Neural cell (in vitro differentiated cells): ENCODE measurements around the gene CD300LG. TPM values are rescaled to one million over a fixed set of nuclear protein-coding genes. Genes with fewer than 3 reads are reported as not detected.

Experiments used
- H2AFZ ChIP-seq: fragments of 200-600, 300-800 bp; sonication (generic), shearing (Covaris generic); 2 replicates; pipeline ENCODE4 v1.6.0; 2014; ENCODE audit warnings: low read depth, mild to moderate bottlenecking, antibody characterized with exemption, low read length, moderate library complexity
- H3F3A ChIP-seq: fragments of 200-600 bp; shearing (Covaris generic); 2 replicates; pipeline ENCODE4 v1.6.1; 2016; ENCODE audit warnings: mild to moderate bottlenecking, moderate library complexity, mixed read lengths, antibody characterized with exemption, low read length; ENCODE audit not compliant: insufficient read depth, poor library complexity, severe bottlenecking
- H3K27ac ChIP-seq: fragments of 200-600, 300-800 bp; sonication (generic), shearing (Covaris generic); 2 replicates; pipeline ENCODE4 v1.5.1; 2014; ENCODE audit warnings: mild to moderate bottlenecking, low read length, moderate library complexity
- H3K27me3 ChIP-seq: fragments of 300-800, 200-600 bp; sonication (generic), shearing (Covaris generic); 2 replicates; pipeline ENCODE4 v1.6.0; 2014; ENCODE audit warnings: mild to moderate bottlenecking, low read depth, low read length, moderate library complexity; ENCODE audit not compliant: insufficient read depth
- H3K36me3 ChIP-seq: fragments of 300-800, 200-600 bp; sonication (generic), shearing (Covaris generic); 2 replicates; pipeline ENCODE4 v1.5.1; 2014; ENCODE audit warnings: mild to moderate bottlenecking, antibody characterized with exemption, low read length, moderate library complexity; ENCODE audit not compliant: insufficient read depth
- H3K4me2 ChIP-seq: fragments of 300-800, 200-600 bp; sonication (generic), shearing (Covaris generic); 2 replicates; pipeline ENCODE4 v1.6.0; 2014; ENCODE audit warnings: mild to moderate bottlenecking, low read length
- H3K4me3 ChIP-seq: fragments of 300-800, 200-600 bp; sonication (generic), shearing (Covaris generic); 2 replicates; pipeline ENCODE4 v1.5.1; 2014; ENCODE audit warnings: mild to moderate bottlenecking, low read length, moderate library complexity
- H3K79me2 ChIP-seq: fragments of 200-600 bp; shearing (Covaris generic); replicated peaks from 2 replicates; pipeline ENCODE4 v1.6.0; 2014; ENCODE audit warnings: mild to moderate bottlenecking, low read length, moderate library complexity; ENCODE audit not compliant: insufficient read depth
- H3K9ac ChIP-seq: fragments of 300-800, 200-600 bp; sonication (generic), shearing (Covaris generic); 2 replicates; pipeline ENCODE4 v1.6.1; 2016; ENCODE audit warnings: mild to moderate bottlenecking, low read length, mixed read lengths
- H3K9me2 ChIP-seq: fragments of 200-600 bp; shearing (Covaris generic); 2 replicates; pipeline ENCODE4 v1.6.1; 2016; ENCODE audit warnings: mild to moderate bottlenecking, low read length, mixed read lengths; ENCODE audit not compliant: insufficient read depth
- H3K9me3 ChIP-seq: fragments of 200-600, 300-800 bp; sonication (generic), shearing (Covaris generic); 2 replicates; pipeline ENCODE4 v1.6.1; 2016; ENCODE audit warnings: mild to moderate bottlenecking, mixed run types, low read length, moderate library complexity, mixed read lengths
- H4K20me1 ChIP-seq: fragments of 200-600 bp; shearing (Covaris generic); 2 replicates; pipeline ENCODE4 v1.6.1; 2016; ENCODE audit warnings: mild to moderate bottlenecking, mixed run types; ENCODE audit not compliant: insufficient read depth
- CTCF ChIP-seq: fragments of 450-650 bp; IDR thresholded peaks from 2 replicates; pipeline ENCODE4 v1.5.1; 2014; ENCODE audit warnings: antibody characterized with exemption, mild to moderate bottlenecking, moderate library complexity; ENCODE audit not compliant: poor library complexity, severe bottlenecking
- EP300 ChIP-seq: fragments of 450-650 bp; conservative IDR thresholded peaks from 2 replicates; pipeline ENCODE4 v1.6.1; 2014; ENCODE audit warnings: antibody characterized with exemption, mild to moderate bottlenecking, moderate library complexity; ENCODE audit not compliant: poor library complexity, severe bottlenecking
- EZH2 ChIP-seq: fragments of 200-600, 300-800 bp; shearing (Covaris generic), sonication (generic); IDR thresholded peaks from 2 replicates; pipeline ENCODE4 v1.6.1; 2014; ENCODE audit warnings: antibody characterized with exemption, low read length, borderline replicate concordance, mild to moderate bottlenecking; ENCODE audit not compliant: insufficient read depth, poor library complexity, severe bottlenecking
- MXI1 ChIP-seq: fragments of 450-650 bp; conservative IDR thresholded peaks from 2 replicates; pipeline ENCODE4 v1.6.1; 2014; ENCODE audit warnings: antibody characterized with exemption, mild to moderate bottlenecking; ENCODE audit not compliant: poor library complexity, severe bottlenecking
- POLR2AphosphoS5 ChIP-seq: IDR thresholded peaks from 2 replicates; pipeline ENCODE4 v1.6.1; 2012
- RAD21 ChIP-seq: fragments of 450-650 bp; conservative IDR thresholded peaks from 2 replicates; pipeline ENCODE4 v1.6.1; 2014; ENCODE audit warnings: antibody characterized with exemption, mild to moderate bottlenecking, moderate library complexity
- SMC3 ChIP-seq: fragments of 450-650 bp; conservative IDR thresholded peaks from 2 replicates; pipeline ENCODE4 v1.6.1; 2014; ENCODE audit warnings: antibody characterized with exemption, mild to moderate bottlenecking, moderate library complexity; ENCODE audit not compliant: poor library complexity
- TAF1 ChIP-seq: IDR thresholded peaks from 2 replicates; pipeline ENCODE4 v1.6.1; 2012; ENCODE audit warnings: low read depth
- polyA plus RNA-seq: library from polyadenylated mRNA; depleted of rRNA; stranded (reverse); fragments of >200 nt; gene quantifications from 2 replicates; pipeline ENCODE4 v1.2.3, GENCODE V29; 2014
- TF ChIP-seq, protein P1 (sequence below): IDR thresholded peaks from 2 replicates; pipeline ENCODE4 v1.6.1; 2012; ENCODE audit warnings: borderline replicate concordance

The CD300LG gene
- polyA plus RNA-seq, 1 donor from 2014 or later: not detected

GRCh38 chr17:43857141-43857540, 10.2 kb downstream of the CD300LG start:
- H3K4me3 ChIP-seq: no peak overlapping the region
- H4K20me1 ChIP-seq: no peaks in the 10 kb centered on the region
- no peak overlapping the region for H2AFZ ChIP-seq
- TF ChIP-seq RAD21 (no peak), POLR2AphosphoS5 (no peak), CTCF (no peak), EP300 (no peak), TAF1 (no peak), SMC3 (no peak), EZH2 (no peak), MXI1 (no peak)
- TF ChIP-seq, protein P1, sequence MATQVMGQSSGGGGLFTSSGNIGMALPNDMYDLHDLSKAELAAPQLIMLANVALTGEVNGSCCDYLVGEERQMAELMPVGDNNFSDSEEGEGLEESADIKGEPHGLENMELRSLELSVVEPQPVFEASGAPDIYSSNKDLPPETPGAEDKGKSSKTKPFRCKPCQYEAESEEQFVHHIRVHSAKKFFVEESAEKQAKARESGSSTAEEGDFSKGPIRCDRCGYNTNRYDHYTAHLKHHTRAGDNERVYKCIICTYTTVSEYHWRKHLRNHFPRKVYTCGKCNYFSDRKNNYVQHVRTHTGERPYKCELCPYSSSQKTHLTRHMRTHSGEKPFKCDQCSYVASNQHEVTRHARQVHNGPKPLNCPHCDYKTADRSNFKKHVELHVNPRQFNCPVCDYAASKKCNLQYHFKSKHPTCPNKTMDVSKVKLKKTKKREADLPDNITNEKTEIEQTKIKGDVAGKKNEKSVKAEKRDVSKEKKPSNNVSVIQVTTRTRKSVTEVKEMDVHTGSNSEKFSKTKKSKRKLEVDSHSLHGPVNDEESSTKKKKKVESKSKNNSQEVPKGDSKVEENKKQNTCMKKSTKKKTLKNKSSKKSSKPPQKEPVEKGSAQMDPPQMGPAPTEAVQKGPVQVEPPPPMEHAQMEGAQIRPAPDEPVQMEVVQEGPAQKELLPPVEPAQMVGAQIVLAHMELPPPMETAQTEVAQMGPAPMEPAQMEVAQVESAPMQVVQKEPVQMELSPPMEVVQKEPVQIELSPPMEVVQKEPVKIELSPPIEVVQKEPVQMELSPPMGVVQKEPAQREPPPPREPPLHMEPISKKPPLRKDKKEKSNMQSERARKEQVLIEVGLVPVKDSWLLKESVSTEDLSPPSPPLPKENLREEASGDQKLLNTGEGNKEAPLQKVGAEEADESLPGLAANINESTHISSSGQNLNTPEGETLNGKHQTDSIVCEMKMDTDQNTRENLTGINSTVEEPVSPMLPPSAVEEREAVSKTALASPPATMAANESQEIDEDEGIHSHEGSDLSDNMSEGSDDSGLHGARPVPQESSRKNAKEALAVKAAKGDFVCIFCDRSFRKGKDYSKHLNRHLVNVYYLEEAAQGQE: no peak
- H3K27me3 ChIP-seq: no peaks in the 10 kb centered on the region
- no peak overlapping the region for H3K27ac ChIP-seq
- H3K4me2 ChIP-seq: no peak overlapping the region
- H3K9ac ChIP-seq: no peak overlapping the region
- H3K79me2 ChIP-seq: no peaks in the 10 kb centered on the region
- no peaks in the 10 kb centered on the region for H3K9me2 ChIP-seq
- no peaks in the 10 kb centered on the region for H3K36me3 ChIP-seq
- no peaks in the 10 kb centered on the region for H3F3A ChIP-seq
- H3K9me3 ChIP-seq: no peaks in the 10 kb centered on the region

DNA sequence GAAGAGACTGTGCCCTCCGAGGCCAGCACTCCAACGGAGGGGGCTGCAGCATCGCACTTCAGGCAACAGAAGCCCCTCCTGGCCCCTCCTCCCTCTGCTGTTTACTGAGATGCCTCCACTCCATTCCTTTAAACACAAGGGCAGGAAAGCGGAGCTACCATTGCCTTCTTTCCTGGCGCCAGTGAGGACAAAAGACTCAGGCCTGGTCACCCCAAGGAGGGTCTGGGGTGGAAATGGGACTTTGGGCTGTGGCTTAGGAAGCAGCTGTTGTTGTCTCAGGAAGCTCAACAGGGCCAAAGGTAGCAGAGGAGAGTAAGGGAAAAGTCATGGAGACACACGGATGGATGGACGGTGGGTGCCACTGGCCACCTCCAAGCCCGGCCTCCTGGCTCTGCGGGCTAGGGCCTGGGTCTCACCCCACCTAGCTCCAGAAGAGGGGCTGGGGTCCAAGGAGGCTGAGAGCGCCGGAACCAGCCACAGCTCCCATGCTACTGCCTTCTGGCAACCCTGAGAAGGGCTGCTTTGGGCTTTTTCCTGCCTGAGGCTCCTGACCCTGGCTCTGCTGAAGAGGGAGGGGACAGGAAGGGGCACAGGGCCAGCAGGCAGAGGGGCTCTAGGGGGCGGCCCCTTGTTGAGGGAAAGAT, 11.1 kb downstream of the CD300LG start:
- Histone ChIP-seq H4K20me1 (no peaks in the 10 kb centered on the region), H3K79me2 (no peaks in the 10 kb centered on the region), H3F3A (no peaks in the 10 kb centered on the region), H3K9ac (no peak overlapping the region), H3K4me2 (no peak overlapping the region), H3K9me3 (no peaks in the 10 kb centered on the region), H2AFZ (no peak overlapping the region), H3K36me3 (no peaks in the 10 kb centered on the region), H3K4me3 (no peak overlapping the region), H3K9me2 (no peaks in the 10 kb centered on the region), H3K27me3 (no peaks in the 10 kb centered on the region), H3K27ac (no peak overlapping the region)
- TF ChIP-seq EZH2: no peak
- TF ChIP-seq MXI1: no peak
